ENCODE measurements around the gene ACIN1.

The ACIN1 gene

DNA sequence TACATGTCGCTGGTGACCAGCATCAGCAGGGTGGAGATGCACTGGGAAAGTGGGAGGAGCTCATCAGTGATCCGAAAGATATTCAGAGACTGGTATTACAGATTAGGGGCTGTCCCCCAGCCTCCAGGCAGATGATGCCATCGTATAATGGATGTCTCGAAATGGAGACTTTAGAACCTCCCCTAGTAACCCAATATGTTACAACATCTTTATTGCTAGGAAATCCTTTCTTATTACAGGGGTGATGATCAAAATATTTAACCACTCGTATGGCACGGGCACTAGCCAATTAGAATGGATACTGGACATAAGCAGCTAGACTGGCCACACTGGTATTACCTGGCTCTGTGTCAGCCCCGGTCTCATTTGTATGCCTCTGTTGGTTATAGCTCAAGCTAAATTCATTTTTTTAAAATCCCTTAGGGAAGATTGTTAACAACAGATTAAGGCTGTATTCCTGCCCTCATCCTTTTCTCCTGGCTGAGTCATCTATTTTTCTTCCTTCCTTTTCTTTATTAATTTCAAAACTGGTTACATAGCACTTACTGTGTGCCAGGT lies 34.9 kb upstream of the ACIN1 start:
- no peak for TF ChIP-seq CTCF (IDR thresholded peaks at IDR 0.05; ENCODE audit: insufficient read depth, low read length, missing control alignments)
- H3K4me3 ChIP-seq (ENCODE audit: low read depth, low read length), result no peak overlapping the region
- no peak for DNase-seq (ENCODE audit: low read depth, low spot score)
- ChIA-PET CTCF (interaction anchor here (0.9 to 3.7 kb wide), 10 partner anchors 8 to 159 kb away, joined by 3 to 59 read pairs (median 4); partner anchors contain the start of gene CDH24), POLR2A (no interaction called here)

DNA sequence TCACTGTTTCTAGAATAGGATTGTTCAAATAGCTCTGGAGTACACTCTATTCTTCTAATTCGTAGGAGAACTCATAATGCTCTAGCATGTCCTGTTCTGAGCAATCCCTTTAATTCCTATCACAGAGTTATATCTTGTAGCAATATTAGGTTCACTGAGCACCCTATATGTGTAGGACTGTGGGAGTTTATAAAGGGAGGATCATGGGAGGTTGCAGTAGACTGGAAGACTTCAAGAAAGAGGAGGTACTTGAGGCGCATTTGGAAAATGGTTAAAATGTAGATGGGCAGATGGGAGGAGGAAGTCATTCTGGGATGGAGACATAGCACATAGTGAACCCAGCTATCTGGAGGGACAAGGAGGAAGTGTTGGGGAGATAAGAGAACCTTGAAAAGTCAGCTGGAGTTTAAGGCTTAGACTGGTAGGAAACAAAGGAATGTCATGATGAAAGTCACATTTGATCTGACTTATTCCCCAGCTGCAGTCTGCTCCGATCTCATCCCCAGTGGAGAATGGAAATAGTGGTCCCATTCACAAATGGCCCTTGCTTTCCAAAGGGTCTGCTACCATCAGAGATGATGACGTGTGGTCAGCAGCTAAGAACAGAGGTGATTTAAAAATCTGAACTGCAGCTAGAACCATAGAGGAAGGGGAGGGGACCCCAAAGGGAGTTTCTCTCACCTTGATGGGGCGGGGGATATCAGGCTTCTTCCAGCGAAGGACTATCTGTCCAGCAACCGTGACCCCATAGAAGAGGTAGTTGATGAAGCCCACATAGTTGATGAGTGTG lies 34.2 kb upstream of the ACIN1 start:
- TF ChIP-seq CTCF (IDR thresholded peaks at IDR 0.05; ENCODE audit: insufficient read depth, low read length, missing control alignments), result no peak
- DNase-seq (ENCODE audit: low read depth, low spot score), result no peak
- ChIA-PET POLR2A (no interaction called here), CTCF (interaction anchor here (0.8 to 3.7 kb wide), 10 partner anchors 7 to 160 kb away, joined by 3 to 59 read pairs (median 4); partner anchors contain the start of gene CDH24)
- no peak overlapping the region for H3K4me3 ChIP-seq (ENCODE audit: low read depth, low read length)

GRCh38 chr14:23127861-23128260 lies 32.9 kb upstream of the ACIN1 start:
- TF ChIP-seq CTCF (IDR thresholded peaks at IDR 0.05; ENCODE audit: insufficient read depth, low read length, missing control alignments), result no peak
- ChIA-PET CTCF (interaction anchor here (20.1 kb wide), 1 partner anchor 51 kb away, joined by 1439 read pairs; the partner anchor contains the start of gene SLC7A8), POLR2A (no interaction called here)
- DNase-seq (ENCODE audit: low read depth, low spot score), result no peak
- no peak overlapping the region for H3K4me3 ChIP-seq (ENCODE audit: low read depth, low read length)

- ChIA-PET POLR2A (no interaction called here), CTCF (interaction anchor here (1.0 to 20.1 kb wide), 3 partner anchors 52 to 140 kb away, joined by 3 to 1439 read pairs (median 3); partner anchors contain the start of gene SLC7A8)
- no peak for DNase-seq (ENCODE audit: low read depth, low spot score)
- no peak overlapping the region for H3K4me3 ChIP-seq (ENCODE audit: low read depth, low read length)
- TF ChIP-seq CTCF (IDR thresholded peaks at IDR 0.05; ENCODE audit: insufficient read depth, low read length, missing control alignments), result no peak
Observed at GRCh38 chr14:23126548-23127278, 31.8 kb upstream of the ACIN1 start.

DNA sequence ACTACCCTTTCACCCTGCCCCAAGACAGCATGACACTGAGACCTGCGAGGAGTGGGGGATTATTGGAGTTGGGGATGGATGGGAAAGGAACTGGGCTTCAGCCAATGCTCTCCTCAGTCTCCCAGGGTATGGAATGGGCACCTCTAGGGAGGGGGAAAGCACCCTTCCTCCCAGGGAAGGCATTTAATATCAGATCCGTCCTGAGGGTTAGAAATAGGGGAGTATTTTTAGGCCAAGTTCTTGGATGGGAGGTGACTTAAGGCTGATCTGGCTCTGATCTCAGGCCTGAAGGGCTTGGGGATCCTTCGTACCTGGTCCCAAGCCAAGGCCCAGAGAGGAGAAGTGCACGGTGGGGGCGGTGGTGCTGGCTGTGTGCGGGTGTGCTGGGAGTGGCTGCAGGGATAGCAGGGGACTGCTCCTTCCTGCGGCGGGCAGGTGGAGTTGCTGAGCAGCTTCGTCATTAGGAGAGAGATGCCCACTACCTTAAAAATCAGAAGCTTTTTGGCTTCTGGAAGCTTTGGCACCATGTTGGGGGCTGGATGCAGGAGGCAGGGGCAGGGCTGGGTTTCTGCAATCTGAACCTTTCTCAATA lies 31.1 kb upstream of the ACIN1 start:
- ChIA-PET CTCF (interaction anchor here (1.0 to 20.1 kb wide), 3 partner anchors 53 to 140 kb away, joined by 3 to 1439 read pairs (median 3); partner anchors contain the start of gene SLC7A8), POLR2A (no interaction called here)
- no peak for TF ChIP-seq CTCF (IDR thresholded peaks at IDR 0.05; ENCODE audit: insufficient read depth, low read length, missing control alignments)
- no peak overlapping the region for H3K4me3 ChIP-seq (ENCODE audit: low read depth, low read length)
- DNase-seq (ENCODE audit: low read depth, low spot score), result no peak
